ENCODE results near the gene BBLN.
"Not testable (repeated sequence)": the region's sequence is repeated elsewhere in the genome, so short reads cannot be mapped to it uniquely, and the experiment has no call there.

The BBLN gene

GRCh38 chr9:128124873-128125579 lies 35.0 kb upstream of the BBLN start:
- DNase-seq: peak; percentile 66

GRCh38 chr9:128125580-128126354 lies 34.3 kb upstream of the BBLN start:
- DNase-seq: no peak

DNA sequence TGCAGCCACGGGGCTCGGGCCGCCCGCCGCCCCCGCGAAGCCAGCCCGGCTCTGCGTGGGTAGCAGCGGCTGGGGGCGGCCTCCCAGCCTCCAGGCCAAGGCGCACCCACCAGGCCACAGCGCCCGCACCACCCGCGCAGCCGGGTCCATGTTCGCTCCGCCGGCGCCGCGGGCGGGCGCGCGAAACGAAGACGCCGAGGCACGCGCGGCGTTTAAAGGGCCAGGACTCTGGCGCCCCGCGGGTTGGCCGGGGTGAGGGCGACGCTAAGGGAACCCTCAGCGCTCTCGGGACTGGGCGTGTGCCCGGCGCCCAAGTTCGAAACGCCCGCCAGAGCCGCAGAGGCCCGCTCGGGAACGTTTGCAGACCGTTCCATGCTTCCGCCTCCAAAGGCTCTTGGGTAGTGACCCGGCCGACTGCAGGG lies 32.5 kb upstream of the BBLN start, which contains the start of gene PTGES2:
TSS of gene PTGES2 (minus strand) at position 162 of the 422 bp plus-strand sequence. CDS start at position 150, 12 bp downstream.
- DNase-seq: peak; percentile 82

DNA sequence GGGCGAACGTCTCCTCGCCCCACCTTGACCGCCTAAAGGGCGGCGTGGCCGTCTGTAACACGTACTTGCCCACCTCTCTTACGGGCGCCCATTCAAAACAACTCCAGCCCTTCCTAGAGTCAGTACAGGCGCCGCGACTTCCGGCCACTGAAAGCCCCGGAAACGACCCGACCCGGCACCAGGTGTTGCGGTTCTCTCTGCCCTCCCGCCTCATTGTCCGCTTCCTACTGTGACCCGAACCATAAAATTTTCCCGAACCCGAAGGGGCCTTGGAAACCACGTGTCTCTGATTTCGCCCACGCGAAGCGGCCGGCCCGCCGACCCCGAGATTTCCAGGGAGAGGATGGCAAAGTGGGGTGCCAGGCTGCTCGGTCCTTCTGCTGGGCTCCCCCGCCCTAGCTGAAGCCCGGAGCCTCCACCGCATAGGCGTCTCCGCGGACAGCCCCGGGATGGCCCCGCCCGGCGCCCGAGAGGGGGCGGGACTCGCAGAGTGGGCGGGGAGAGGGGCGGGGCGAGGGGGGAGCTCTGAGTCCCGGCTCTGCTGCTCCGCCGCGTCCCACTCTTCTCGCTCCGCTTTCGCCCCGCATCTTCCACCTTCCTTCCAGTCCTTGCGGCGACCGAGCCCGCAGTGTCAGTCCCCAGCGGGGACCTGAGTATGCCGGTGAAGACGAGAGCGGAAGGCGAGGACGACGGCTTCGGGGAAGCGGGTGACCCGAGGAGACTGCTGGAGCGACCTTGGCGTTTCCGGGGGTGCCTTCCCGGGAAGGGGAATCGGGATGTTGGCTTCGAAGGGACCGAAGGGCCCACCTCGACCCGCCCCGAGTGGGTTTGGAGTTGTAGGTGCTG lies 31.9 kb upstream of the BBLN start:
- peak; percentile 86 for DNase-seq

DNA sequence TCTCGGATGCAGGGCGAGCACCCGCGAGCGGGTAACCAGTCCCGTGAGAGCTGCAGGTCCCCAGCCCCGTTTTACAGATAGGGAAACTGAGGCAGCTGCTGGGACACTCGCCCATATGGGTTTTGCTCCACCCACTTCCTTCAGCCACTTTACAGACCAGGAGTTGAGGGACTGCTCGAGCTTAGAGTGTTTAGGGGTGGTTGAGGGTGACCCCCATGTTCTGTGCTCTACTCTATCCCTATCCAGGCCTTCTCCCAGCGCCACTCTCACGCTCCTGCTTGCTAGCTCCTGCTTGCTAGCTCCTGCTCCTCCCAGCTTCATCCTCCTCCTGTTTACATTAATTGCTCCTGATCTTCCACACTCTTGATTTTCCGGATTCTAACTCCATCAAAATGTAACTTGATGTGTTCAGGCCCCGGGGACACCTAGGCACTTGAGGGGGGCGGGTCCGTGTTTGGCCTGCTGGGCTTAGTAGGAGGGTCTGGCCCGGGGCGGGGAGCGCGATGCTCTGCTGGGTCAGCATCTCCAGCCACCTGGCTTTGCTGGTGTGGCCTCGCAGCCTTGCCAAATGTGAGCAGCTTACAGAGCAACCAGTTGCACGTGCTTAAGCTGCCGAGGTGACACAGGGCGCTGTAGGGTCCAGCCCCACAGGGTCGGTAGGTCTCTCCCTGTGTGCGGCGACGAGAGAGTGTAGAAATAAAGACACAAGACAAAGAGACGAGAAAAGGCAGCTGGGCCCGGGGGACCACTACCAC lies 31.1 kb upstream of the BBLN start:
- no peak for DNase-seq

DNA sequence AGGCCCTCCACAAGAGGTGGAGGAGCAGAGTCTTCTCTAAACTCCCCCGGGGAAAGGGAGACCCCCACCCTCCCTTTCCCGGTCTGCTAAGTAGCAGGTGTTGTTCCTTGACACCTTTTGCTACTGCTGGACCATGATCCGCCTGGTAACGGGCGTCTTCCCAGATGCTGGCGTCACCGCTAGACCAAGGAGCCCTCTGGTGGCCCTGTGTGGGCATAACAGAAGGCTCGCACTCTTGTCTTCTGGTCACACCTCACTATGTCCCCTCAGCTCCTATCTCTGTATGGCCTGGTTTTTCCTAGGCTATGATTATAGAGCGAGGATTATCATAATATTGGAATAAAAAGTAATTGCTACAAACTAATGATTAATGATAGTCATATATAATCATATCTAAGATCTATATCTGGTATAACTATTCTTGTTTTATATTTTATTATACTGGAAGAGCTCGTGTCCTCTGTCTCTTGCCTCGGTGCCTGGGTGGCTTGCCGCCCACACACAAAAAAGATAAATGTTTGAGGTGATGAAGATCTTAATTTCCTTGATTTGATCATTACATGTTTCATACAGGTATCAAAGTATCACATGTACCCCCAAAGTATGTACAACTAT lies 30.0 kb upstream of the BBLN start:
- DNase-seq: not testable (repeated sequence)

- not testable (repeated sequence) for DNase-seq
These were observed 29.4 kb upstream of the BBLN start for GRCh38 chr9:128130651-128131050.

DNA sequence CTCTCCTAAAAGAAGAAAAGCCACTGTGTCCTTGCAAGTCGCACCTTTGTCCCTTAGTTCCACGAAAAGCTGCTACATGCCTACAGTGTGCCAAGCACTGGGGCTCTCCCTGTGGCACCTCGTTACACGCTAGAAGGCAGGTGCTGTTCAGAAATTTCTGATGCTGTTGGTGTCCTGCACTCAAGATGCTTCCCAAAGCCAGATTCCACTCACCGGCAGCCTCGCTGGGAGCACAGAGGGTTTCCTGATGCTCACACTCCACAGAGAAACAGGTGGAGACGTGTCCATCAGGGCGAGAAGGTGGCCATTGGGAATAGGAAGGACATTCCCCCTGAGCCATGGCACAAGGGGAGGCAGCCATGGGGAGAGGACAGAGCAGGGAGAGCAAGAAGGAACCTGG lies 28.7 kb upstream of the BBLN start:
- not testable (repeated sequence) for DNase-seq

- DNase-seq: not testable (repeated sequence)
These were observed 27.9 kb upstream of the BBLN start for GRCh38 chr9:128132139-128132538.

GRCh38 chr9:128135561-128135960 lies 24.5 kb upstream of the BBLN start:
- not testable (repeated sequence) for DNase-seq

DNA sequence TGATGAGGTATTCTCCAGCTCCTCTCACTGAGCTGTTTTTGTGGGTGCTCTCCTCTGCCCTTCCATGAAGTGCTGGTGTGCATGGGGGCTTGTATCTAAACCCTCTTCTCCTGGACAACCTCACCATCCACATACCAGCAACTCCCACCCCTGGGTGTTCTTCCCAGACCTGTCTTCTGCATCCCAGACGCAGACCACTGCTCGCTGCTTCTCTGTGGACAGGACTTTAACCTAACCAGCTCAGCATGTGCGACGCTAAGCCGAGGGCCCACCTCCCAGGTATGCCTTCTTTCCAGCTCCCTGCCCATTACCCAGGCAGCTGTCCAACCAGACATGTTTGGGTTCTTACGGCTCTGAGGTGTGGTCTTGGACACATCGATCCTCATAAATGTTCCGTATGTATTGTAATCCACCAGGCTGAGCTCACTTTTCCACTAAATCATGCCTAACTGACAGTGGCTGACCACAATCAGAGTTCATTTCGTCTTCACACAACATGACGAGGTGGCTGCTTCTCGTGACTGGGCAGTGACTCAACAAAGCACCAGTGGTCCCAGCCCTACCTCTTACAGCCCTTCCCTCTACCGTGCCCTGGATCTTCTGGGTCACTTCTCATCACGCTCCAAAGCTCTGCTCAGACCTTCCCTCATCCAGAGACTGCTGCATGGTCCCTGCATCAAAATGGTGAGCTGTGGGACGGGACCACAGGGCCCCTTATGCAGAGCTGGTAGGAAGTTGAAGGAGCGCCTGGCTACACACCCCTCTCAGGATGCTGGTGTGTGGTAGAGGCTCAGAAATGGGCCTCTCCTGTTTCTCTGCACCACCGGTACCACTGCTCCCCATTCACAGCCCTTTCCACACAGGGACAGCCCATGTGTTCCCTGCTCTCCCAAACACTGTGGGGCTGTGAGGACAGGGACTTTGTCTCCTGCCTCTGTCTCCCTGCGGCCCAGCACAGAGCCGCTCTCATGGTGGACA lies 23.0 kb upstream of the BBLN start:
- no peak for DNase-seq

- no peak for DNase-seq
These were observed 22.1 kb upstream of the BBLN start for GRCh38 chr9:128138001-128138400.

GRCh38 chr9:128139621-128140020 lies 20.4 kb upstream of the BBLN start:
- no peak for DNase-seq

GRCh38 chr9:128141604-128142003 lies 18.5 kb upstream of the BBLN start:
- no peak for DNase-seq

DNA sequence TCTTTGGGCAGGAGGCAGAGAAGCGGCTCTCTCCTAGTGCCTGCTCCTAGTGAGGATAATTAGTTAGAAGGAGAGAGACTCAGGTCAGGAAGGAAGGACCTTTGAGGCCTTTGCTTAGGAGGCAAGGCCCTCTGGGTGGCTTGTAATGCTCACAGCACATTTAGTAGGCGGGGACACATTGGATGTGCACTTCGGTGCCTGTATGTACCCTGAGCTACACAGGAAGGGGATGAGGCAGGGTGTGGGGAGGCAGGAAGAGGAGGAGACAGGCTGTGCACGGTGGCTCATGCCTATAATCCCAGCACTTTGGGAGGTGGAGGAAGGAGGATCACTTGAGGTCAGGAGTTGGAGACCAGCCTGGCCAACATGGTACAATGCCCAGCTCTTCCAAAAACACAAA lies 18.0 kb upstream of the BBLN start:
- DNase-seq: peak; percentile 55

- no peak for DNase-seq
These were observed 17.5 kb upstream of the BBLN start for GRCh38 chr9:128142596-128142995.

GRCh38 chr9:128143525-128144238 lies 16.4 kb upstream of the BBLN start:
- no peak for DNase-seq

DNA sequence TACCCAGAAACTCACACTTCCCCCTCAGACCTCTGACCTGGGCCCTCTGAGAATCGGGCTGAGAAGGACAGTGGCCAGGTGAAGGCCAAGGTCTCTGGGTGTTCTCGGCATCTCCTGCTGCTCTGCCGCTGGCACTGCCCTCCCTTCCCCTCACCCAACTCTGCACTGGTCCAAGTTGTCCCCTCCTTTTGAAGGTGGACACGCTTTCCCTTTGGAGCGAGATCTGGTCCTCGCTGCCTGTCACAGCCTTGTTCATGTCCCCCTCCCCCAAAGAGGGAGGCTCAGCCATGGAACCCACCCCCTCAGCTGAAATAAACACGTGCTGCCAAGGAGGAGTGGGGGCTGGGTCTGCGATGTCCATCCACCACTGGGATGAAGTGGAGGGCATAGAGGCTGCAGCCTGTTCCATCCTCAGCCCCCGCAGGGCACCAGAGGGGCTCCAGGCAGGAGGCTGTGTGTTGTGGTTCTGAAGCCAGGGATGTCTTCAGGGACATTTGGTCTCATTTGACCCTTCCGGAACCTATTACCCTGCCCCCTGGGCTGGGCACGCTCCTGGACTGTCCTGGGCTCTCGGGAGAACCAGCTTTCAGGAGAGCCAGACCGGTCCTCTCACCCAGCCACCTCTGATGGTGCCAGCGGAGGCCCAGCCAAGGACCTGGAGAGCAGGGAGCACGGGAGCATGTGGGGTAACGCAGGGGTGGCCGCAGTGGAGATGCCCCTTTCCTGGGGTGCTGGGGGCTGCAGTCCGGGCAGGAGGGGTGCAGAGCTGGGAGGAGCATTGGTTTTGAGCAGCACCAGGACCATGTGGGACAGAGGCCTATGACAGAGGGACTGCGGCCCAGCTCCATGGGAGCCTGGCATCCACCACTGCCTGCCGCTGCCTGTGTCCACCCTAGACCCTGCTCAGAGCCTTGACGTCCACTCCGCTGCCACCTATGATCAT lies 15.6 kb upstream of the BBLN start:
- DNase-seq: no peak

DNA sequence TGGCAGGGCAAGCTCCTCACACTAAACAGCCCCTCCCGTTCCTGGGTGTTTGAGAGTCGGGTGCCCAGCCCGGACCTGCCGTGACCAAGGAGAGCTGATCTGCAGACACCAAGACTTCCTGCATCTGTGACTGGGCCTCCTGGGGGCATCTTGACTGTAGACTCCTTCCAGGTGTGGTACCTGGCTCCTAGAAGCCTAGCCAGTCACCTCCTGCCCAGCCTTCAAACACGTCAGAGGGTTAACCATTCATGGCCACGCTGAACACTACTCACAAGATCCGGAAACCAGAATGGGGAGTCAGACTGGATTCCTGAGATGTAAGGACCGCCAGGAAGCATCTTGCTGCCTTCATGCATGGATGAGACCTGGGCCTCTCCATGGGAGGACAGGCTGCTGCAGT lies 14.5 kb upstream of the BBLN start:
- DNase-seq: no peak

Measured in CD4-positive, alpha-beta T cell treated with Interleukin-17A for 4 hours (primary cell).